HCT116 (cell line): Measurements from ENCODE around the gene HOMER2.

Source experiments
- CBX3 ChIP-seq: IDR thresholded peaks from 2 replicates; pipeline ENCODE4 v1.6.1; 2012; ENCODE audit warnings: low read depth
- EGR1 ChIP-seq: IDR thresholded peaks from 2 replicates; pipeline ENCODE4 v1.6.1; 2012; ENCODE audit warnings: low read depth
- EZH2 ChIP-seq: fragments of 200-600 bp; sonication (generic); IDR thresholded peaks from 2 replicates; pipeline ENCODE4 v1.6.1; 2017; ENCODE audit warnings: antibody characterized with exemption, mixed run types
- EZH2phosphoT487 ChIP-seq: fragments of 200-600 bp; IDR thresholded peaks from 2 replicates; pipeline ENCODE4 v1.6.1; 2018; ENCODE audit warnings: antibody characterized with exemption, borderline replicate concordance
- JUND ChIP-seq: IDR thresholded peaks from 2 replicates; pipeline ENCODE4 v1.6.1; 2012
- POLR2A ChIP-seq: IDR thresholded peaks from 2 replicates; pipeline ENCODE4 v1.7.0; 2011; ENCODE audit warnings: borderline replicate concordance; ENCODE audit not compliant: insufficient read depth, insufficient read length; ENCODE audit errors: extremely low read depth
- POLR2AphosphoS5 ChIP-seq: IDR thresholded peaks from 2 replicates; pipeline ENCODE4 v1.6.1; 2011; ENCODE audit warnings: mild to moderate bottlenecking, low read depth, low read length, moderate library complexity
- RAD21 ChIP-seq: IDR thresholded peaks from 2 replicates; pipeline ENCODE4 v1.6.1; 2012; ENCODE audit warnings: low read depth, mild to moderate bottlenecking
- SP1 ChIP-seq: IDR thresholded peaks from 2 replicates; pipeline ENCODE4 v1.6.1; 2012; ENCODE audit warnings: low read depth
- SRF ChIP-seq: IDR thresholded peaks from 2 replicates; pipeline ENCODE4 v1.6.1; 2012; ENCODE audit warnings: low read depth
- TCF7L2 ChIP-seq: IDR thresholded peaks from 2 replicates; pipeline ENCODE4 v1.7.0; 2011; ENCODE audit warnings: borderline replicate concordance, inconsistent platforms; ENCODE audit not compliant: insufficient read depth, insufficient read length; ENCODE audit errors: extremely low read depth
- YY1 ChIP-seq: IDR thresholded peaks from 2 replicates; pipeline ENCODE4 v1.6.1; 2011; ENCODE audit warnings: low read length, low read depth, moderate library complexity, mild to moderate bottlenecking; ENCODE audit not compliant: insufficient replicate concordance; ENCODE audit errors: extremely low read depth
- TF ChIP-seq, protein P1 (sequence below), 3 experiments: fragments of 200-600 bp in 1 of 3; sonication (generic) in 1 of 3; IDR thresholded peaks in 2 of 3; conservative IDR thresholded peaks in 1 of 3; 2 replicates each; pipeline ENCODE4 v1.5.1; 2012 to 2017; ENCODE audit warnings: low read depth in 2 of 3, low read length in 2 of 3, antibody characterized with exemption in 1 of 3, borderline replicate concordance in 1 of 3, control low read depth in 1 of 3, mild to moderate bottlenecking in 1 of 3, mixed read lengths in 1 of 3, mixed run types in 1 of 3, moderate library complexity in 1 of 3; ENCODE audit not compliant: insufficient read depth in 1 of 3

GRCh38 chr15:82831894-82832600, 120.5 kb downstream of the HOMER2 start:
- no peak for TF ChIP-seq EZH2
- TF ChIP-seq, protein P1, sequence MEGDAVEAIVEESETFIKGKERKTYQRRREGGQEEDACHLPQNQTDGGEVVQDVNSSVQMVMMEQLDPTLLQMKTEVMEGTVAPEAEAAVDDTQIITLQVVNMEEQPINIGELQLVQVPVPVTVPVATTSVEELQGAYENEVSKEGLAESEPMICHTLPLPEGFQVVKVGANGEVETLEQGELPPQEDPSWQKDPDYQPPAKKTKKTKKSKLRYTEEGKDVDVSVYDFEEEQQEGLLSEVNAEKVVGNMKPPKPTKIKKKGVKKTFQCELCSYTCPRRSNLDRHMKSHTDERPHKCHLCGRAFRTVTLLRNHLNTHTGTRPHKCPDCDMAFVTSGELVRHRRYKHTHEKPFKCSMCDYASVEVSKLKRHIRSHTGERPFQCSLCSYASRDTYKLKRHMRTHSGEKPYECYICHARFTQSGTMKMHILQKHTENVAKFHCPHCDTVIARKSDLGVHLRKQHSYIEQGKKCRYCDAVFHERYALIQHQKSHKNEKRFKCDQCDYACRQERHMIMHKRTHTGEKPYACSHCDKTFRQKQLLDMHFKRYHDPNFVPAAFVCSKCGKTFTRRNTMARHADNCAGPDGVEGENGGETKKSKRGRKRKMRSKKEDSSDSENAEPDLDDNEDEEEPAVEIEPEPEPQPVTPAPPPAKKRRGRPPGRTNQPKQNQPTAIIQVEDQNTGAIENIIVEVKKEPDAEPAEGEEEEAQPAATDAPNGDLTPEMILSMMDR (IDR thresholded peaks at IDR 0.05 in 2 of 3, conservative IDR thresholded peaks at IDR 0.05 in 1 of 3; ENCODE audit: borderline replicate concordance in 1 of 3, insufficient read depth in 1 of 3, low read depth in 2 of 3, low read length in 2 of 3) = no peak
- no peak for TF ChIP-seq JUND
- no peak for TF ChIP-seq CBX3
- TF ChIP-seq POLR2AphosphoS5 = no peak
- TF ChIP-seq POLR2A = no peak
- no peak for TF ChIP-seq TCF7L2
- TF ChIP-seq SRF = no peak
- TF ChIP-seq RAD21 = no peak
- TF ChIP-seq EZH2phosphoT487 = no peak
- TF ChIP-seq SP1 = no peak
- no peak for TF ChIP-seq EGR1
- TF ChIP-seq YY1 = no peak
